Activated T-helper 1 cell treated with anti-CD3 and anti-CD28 coated beads, Interleukin-2, amount 50 U/mL, for 16 hours (primary cell): ENCODE data around the gene PLA2R1.

Experiments
- DNase-seq, 2 donors: peaks; one replicate each; pipeline ENCODE4 v3.0.0-alpha.2; 2020; ENCODE audit warnings: low read depth in 1 of 2, low spot score in 1 of 2

The PLA2R1 gene

DNA sequence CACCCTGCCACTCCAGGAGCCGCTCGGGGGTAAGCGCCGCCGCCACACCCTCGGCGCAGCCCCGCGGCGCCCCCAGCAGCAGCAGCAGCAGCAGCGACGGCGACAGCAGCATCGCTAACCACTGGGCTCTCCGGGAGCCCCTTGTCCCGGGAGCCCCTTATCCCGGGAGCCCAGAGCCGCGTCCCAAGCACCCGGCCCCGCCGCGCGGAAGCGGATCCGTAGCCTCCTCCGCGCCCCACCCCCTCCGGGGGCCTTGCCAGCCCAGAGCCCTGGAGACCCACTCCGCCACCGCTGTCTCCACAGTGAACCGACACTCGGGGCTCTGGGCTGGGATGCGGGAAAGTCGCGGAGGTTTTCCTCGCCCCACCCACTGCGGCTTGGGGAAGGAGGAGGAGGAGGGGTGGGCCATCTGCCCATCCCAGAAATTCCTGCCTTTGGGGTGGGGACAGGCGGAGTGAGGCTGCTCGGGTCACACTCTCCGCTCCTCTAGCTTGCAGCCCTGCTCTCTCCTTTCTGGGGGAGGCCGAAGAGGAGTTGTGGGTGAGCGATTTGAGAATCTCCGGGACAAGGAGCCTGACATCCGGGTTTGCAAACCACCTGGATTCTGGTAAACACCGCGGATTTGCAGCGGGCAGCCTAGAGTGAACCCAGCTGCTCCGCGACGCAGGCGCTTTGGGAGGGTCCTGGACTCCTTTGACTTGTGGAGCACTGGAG lies at the start of gene PLA2R1:
Gene PLA2R1, minus strand, starts transcription at position 324 of the 714 bp plus-strand sequence. Its CDS starts 212 bp downstream, at position 112.
- DNase-seq, result no peak

DNA sequence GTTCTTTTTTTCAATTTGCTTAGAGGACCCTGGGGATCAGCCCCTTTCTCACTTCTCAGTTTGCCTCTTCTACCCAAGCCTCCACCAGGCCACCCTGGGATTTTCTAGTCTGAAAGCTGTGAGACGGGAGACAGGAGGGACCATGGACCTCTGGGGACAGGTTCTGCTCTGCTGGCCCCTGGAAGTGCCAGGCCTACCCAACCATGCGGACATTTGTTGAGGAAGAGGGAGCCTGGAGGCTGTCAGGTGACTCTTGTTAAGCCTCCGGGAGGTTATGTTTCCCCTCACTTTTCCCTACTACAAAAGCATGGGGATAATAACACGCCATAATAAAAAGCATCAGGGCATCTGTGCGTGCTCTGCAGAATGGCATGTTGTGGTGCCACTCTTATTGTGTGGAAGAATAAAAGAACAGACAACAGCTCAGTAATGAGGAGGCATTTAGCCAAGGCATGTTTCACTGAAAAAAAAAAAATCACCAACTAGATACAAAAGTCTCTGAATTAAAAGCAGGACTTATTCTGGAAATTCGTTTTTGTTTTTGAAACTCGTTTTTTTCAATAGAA lies 48.3 kb upstream of the PLA2R1 start:
- DNase-seq, result no peak

DNA sequence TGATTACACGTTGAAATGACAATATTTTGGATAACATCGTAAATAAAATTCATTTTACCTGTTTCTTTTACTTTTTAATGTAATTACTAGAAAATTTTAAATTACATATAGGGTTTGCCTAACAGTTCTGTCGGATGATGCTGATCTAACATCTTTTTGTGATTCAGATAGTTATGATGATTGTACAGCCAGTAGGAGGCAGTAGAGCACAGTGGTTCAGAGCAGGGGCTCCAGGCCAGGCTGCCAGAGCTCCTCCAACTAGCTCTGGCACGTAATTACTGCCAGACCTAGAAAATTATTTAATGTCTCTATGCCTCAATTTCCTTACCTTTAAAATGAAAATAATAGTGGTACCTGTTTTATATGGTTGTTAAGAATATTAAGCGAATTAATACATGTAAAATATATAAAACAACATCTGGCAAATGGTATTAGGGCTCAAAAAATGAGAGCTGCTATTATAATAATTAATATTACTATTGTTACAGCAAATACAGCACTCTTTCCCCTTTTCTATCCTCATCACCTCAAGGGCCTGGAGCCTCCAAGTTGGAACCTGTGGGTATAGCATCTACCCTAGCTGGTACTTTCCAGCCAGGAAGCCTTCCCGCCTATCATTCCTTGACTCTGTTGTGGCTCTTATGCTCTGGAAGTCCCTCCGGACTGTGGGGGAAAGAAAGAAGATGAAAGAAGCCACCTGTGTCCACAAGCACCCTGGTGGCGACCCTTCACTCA lies 47.7 kb upstream of the PLA2R1 start:
- no peak for DNase-seq

DNA sequence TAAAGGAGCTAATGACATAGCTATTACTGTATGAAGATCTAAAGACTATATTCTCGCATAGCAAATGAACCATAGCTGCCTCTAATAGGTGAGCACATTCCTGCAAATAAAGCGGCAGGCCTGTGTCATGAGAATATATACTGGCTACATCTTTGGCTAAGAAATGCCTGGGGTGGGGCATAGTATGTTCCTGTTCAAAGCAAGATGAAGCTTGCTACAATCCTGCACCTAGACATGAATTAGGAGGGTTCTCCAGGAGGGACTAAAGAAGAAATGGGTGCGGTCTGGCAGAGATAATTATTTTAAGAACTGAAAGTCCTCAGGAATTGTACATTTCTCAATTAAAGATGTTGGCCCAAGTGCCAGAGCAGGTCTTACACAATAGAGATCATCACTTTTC lies 46.8 kb upstream of the PLA2R1 start:
- DNase-seq, result no peak

DNA sequence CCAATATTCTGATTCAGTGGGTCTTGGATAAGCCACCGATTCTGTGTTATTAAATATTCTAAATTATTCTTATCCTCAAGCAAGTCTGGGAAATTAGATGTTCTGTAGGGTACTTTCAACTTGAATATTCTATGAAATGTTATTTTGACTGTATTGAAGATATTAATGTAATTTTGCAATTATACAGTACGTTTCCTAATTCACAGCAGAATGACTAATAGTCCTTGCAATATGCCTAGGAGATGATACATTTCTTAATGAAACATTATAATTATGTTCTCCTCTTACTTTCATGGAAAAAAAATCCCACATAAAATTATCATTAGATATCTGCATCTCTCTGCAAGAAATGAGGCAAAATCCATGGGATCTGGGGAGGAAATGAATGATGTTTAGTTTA lies 46.2 kb upstream of the PLA2R1 start:
- no peak for DNase-seq

DNA sequence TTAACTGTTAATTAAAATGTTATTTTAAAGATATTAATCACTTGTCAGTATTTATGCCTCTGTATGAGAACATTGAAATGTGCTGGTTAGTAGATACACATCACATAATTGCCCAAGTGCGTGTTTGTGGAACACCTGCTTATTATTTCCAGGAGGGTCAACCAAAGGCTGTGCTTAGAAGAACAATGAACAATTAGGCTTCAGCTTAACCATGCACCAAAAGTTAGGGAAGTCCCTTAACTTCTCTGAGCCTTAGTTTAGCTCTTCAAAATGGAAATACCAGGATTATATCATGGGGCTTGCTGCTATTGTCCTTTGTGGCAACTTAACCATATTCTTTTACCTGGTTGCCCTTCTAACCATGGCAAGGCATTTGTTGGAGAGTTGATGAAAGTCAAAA lies 43.0 kb upstream of the PLA2R1 start:
- DNase-seq, result no peak

DNA sequence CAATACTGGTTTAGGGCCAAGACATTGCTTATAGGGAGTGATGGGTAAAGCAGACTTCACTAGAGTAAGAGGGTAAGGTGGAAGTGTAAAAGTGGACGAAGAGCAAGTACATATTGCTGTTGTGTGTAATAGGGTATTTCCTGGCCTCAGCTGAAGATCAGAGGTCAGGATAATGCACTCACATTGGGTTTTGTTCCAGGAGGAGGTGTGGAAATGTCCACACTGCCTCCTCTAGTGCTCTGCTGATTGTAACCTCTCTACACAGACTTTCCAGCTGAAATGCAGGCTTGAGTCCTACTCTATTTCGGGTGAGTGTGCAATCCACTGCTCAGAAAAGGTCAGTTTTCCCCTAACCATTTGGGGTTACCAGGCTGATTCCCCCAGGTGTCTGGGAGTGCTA lies 41.7 kb upstream of the PLA2R1 start:
- no peak for DNase-seq

DNA sequence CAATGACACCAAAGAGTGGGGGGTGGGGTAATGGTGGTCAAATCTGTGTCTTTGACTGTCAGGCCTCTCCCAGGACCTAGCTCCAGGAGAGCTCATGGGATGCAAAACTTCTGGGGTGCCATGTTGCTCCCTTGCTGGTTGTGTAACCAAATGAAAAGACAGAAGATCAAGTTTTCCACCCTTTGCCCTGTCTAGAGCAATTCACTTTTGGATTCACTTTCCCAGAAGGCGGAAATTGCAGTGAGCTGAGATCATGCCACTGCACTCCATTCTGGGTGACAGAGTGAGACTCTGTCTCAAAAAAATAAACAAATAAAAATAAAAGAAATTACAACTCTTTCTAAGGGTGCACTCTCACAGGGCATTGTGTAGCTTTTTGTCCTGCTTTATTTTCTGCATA lies 34.9 kb upstream of the PLA2R1 start:
- no peak for DNase-seq

DNA sequence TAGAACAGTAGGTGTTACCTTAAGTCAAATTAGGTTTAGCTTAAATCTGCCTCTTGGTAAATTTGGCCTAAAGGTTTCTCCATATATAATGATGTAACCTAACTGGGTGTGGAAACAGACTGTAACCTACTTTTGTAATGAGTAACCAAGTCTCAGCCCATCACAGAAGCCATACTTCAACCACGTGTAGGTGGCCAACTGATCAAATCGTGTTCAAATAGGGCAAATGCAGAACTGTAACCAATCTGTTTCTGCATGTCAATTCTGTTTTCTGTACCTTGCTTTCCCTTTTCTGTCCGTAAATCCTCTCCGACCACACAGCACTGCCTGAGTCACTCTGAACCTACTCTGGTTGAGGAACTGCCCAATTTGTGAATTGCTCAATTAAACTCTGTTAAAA lies 34.0 kb upstream of the PLA2R1 start:
- no peak for DNase-seq

DNA sequence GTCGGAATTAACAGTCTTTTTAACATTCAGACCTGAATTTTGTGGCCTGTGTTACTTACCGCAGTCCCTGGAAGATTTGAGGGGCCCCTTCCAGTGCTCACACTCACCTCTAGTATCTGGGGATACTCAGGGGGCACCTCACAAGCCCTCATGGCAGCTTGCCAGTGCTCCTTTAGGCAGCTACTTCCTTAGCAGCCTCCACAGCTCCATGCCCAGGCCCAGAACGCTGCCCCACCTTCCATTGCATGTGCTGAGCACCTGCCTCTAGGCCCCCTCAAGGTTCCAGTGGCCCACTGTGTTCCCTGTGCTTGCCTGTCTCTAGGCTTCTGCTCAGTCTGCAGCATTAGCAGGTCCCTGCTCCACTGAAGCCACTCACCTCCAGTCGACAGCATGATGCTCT lies 30.0 kb upstream of the PLA2R1 start:
- no peak for DNase-seq

DNA sequence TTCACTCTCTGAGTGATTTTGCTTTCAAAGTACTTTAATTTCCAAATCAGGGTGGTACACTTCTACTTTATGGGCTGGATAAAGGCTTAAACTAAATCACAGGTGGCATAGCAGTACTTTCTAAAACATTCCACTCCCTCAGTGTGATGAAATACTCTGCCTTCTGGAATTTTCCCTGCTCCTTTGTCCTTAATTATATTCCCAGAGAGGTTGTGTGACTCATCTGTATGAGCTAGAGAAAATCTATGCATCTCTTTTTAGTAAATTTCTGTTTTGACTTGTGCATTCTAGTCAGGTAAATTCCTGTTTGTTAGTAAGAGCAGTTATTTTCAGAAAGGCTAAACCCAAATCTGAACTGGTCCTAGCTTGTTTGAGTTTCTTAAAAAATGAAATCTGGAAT lies 29.0 kb upstream of the PLA2R1 start:
- DNase-seq, result no peak

DNA sequence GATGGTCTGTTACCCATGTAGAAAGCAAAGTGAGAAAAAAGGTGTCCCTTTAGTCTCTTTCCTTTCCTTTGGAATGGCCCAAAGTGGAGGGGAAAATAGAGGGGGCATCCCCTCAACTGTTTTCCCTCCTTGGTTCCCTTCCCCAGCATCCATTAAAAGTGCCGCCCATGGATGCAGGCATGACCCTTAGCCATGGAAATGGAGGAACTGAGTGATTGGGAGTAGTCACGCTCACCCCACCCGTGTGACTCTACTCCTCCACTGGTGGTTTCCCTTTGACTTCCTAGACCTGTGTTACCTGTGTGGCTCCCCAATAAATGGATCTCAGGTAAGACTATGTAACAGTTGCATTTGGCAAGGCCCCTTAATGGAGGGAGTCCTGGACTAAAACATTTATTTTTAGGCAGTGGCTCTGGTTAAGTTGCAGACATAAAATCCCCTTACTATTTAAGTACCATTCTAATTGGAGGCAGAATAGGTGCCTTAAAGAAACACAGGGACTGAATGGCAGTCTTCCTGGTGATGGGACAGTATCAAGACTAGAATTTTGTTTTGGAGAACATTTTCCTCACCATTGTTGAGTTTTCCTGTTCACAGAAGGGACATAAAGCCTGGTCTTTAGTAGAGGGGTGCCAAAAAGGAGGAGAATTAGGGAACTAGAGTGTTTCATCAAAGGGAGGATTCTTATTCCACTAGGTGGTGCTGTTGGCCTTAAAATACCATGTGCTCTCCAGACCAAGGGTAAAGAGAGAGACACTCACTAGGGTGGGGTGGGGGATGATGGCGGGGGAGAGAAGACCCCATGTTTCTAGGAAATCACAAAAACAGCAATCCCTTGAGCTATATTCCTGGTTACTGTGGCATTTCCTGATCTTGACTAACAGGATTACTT lies 25.7 kb upstream of the PLA2R1 start:
- no peak for DNase-seq

DNA sequence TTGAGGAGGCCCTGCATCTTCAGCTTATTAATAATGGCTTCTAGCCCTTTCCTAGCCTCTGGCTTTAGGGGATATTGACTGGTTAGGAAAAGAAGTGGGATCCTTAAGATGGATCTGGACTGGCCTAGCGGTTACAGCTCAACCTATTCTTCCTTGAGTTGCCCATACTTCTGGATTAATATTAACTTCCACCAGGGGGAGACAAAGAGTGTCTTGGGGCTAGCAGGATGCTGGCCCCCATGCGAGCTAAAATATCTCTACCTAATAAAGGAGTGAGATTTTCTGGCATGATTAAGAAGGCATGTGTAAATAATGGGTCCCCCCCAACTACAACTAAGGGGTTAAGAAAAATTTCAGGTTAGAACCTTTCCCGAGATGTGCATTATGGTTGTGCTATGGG lies 23.2 kb upstream of the PLA2R1 start:
- DNase-seq, result no peak

DNA sequence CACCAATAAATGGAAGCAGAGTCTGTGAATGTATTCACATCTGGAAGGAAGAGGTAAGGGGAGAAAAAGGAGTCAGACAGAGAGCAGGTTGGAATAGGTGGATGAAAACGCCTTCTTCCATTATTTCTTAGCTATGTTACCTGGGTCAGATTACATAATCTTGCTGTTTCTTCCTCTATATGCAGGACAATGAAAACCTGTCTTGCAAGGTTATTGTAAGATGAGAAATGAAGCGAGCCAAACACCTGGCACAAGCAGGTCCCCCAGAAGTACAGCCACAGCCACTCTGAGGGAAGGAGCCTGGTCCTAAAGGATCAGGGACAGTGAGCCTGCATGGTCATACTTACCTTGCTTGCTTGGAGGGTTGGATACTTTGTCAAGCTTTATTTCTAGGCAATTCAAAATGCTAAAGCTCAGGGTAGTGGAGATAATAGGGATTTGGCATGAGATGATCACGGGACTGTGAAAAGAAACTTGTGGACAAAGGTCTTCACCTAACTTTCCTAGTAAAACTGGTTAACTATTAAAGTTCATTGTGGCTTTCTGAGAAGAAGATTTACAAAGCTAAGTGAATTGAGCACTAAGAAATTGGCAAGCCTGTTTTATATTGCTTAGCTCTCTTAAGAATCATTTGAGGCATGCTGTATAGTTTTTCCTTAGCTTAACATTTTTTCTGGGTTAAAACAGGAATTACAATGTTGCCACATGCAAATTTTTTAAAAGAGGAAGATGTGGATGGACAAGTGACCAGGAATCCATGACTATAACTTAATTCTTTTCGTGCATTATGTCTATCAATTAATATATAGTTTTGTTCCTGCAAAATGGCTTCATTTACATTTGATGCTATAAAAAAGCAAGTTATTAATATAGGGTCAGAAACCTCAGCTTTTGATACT lies 15.7 kb upstream of the PLA2R1 start:
- DNase-seq, result no peak

DNA sequence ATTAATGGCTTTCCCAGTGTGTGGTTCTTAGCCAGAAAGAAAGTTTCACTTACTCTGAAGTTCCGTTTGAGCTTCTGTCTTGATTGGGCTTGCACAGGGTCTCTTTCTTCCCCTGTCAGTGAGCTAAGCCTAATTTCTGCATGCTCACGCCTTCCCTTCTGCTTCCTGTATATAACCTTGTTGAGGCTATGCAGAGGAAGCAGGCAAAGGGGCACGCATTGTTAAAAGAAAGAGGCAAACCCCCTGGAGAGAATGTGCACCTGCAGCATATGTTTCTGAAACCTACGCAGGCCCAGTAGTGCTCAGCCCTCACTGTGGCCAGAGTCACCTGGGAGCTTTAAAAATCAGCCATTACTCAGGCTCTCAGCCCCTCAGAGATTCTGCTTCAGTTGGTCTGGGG lies 14.5 kb upstream of the PLA2R1 start:
- DNase-seq, result no peak

DNA sequence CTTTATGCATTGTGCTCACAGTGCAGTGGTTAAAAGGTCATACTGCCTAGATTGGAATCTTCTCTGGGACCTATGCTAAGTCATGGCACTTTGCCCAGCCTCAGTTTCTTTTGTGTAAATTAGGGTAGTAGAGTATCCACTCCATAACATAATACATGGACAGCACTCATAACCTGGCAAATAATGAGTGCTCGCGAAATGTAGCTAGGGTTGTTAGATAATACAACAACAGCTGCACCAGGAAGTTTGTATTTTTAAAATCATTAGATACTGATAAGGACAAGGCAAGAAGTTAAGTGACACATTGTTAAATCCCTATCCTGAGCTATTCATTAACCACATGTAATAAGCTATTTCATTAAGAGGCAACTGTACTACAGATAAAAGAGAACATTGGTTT lies 13.8 kb upstream of the PLA2R1 start:
- DNase-seq, result no peak

DNA sequence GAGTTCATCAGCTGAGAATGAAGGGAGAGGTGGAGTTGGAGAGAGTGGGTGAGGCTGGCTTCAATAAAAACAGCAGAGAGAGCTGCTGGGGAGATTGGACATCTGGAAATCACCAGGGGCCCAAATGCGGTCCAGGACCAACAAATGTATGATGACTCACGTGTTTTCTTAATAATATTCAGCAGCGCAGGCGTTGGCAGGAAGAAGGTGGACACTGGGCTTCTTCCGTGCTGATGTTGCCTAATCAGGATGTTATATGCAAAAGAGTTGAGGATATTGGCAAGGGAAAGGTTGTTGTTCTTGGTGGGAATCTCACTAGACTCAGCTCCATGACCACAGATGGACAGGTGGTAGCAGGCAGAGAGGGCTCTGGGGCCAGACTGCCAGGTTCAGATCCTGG lies 12.8 kb upstream of the PLA2R1 start:
- no peak for DNase-seq

DNA sequence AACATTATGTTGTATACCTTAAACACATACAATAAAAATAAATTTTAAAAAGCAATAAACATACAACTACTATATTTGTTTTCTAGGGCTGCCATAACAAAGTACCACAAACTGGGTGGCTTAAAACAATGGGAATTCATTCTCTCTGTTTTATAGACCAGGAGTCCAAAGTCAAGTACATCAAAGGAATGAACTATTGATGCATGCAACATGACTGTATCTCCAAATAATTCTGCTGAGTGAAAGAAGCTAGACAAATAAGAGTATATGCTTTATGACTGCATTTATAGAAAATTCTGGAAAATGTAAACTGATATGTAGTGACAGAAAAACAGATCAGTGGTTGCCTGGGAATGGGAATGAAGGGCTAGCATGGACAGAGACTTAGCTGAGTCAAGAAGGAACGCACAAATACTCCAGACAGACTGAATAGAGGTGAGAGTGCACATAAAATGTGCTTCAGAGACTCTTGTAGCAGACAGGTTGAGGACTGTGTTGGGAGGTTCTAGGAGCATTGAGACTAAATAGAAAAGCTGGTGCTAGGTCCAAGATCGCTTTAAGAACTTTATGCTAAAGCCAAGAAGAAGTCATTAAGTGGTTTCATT lies 11.0 kb upstream of the PLA2R1 start:
- no peak for DNase-seq

DNA sequence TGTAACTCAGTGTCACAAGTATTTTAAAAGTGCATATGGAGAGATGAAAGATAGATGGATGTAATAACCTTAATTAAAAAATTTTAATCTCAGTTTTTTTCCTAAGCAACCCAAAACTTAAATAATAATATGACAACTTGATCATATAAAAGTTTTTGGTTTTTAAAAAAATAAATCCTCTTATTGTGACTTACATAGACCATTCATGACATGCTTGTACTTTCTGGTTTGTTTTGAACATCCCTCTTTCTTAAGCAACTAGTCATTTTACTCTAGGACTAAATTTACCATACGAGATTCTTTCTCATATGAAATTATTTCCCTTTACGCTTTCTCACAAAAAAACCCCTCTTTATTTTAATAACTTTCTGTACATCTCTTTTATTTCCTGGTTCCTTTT lies 6.5 kb upstream of the PLA2R1 start:
- no peak for DNase-seq

DNA sequence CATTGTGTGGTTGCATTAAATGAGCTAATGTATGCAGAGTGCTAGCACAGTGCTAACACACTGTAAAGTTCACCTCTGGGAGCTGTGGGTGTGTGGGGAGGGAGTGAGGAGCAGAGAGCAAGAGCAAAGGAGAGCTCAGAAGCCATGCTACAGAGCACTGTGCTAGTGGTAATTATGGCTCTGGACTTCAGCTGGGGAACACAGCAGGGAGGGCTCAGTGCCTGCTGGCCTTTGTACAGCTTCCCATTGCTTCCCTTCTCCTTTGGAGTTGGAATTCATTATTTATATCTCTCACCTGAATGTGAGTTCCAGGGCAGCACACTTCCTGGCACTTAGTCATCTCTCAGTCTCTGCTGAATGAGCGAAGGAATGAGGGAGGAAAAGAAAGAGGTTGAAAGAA lies 2.5 kb upstream of the PLA2R1 start:
- DNase-seq, result no peak
